Neural progenitor cell (in vitro differentiated cells): Measurements from ENCODE around the gene TRABD.

Experiments used
- EZH2 ChIP-seq: fragments of 200-600 bp; sonication (generic); IDR thresholded peaks from 2 replicates; pipeline ENCODE4 v1.6.1; 2017; ENCODE audit warnings: antibody characterized with exemption, mild to moderate bottlenecking, moderate library complexity
- EZH2phosphoT487 ChIP-seq: fragments of 200-600 bp; sonication (generic); IDR thresholded peaks from 2 replicates; pipeline ENCODE4 v1.6.1; 2017; ENCODE audit warnings: antibody characterized with exemption
- TF ChIP-seq, protein P1 (sequence below): fragments of 200-600 bp; sonication (generic); IDR thresholded peaks from 2 replicates; pipeline ENCODE4 v1.5.1; 2017; ENCODE audit warnings: antibody characterized with exemption, mild to moderate bottlenecking

DNA sequence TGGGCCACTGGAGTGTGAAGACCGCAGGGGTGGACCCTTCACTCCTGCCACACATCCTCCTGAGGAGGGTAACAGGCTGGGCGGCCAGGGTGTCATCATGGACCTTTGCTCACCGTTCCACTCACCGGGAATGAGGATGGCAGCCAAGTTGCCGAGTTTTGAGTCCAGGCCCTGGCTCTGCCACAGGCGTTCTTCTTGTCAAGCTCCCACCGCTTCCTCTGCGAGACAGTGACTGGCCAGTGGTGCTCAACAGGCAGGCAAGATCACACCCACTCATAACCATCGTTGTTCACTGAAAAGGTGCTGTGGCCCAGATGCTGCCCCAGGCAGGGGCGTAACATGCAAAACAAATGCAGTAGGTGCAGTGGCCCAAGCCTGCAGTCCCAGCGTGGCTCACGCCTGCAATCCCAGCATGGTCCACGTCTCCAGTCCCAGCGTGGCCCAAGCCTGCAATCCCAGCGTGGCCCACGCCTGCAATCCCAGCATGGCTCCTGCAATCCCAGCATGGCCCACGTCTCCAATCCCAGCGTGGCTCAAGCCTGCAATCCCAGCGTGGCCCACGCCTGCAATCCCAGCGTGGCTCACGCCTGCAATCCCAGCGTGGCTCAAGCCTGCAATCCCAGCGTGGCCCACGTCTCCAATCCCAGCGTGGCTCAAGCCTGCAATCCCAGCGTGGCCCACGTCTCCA, 20.1 kb upstream of the TRABD start:
- no peak for TF ChIP-seq EZH2
- TF ChIP-seq, protein P1, sequence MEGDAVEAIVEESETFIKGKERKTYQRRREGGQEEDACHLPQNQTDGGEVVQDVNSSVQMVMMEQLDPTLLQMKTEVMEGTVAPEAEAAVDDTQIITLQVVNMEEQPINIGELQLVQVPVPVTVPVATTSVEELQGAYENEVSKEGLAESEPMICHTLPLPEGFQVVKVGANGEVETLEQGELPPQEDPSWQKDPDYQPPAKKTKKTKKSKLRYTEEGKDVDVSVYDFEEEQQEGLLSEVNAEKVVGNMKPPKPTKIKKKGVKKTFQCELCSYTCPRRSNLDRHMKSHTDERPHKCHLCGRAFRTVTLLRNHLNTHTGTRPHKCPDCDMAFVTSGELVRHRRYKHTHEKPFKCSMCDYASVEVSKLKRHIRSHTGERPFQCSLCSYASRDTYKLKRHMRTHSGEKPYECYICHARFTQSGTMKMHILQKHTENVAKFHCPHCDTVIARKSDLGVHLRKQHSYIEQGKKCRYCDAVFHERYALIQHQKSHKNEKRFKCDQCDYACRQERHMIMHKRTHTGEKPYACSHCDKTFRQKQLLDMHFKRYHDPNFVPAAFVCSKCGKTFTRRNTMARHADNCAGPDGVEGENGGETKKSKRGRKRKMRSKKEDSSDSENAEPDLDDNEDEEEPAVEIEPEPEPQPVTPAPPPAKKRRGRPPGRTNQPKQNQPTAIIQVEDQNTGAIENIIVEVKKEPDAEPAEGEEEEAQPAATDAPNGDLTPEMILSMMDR, result no peak
- no peak for TF ChIP-seq EZH2phosphoT487
